ENCODE measurements around the gene CATSPERD. TPM values are rescaled to one million over a fixed set of nuclear protein-coding genes. Genes with fewer than 3 reads are reported as not detected.

Gene CATSPERD
- total RNA-seq, 1 donor from 2014 or later: not detected

- no peak overlapping the region for H3K4me3 Mint-ChIP-seq (ENCODE audit: unreplicated experiment)
- Histone ChIP-seq H3K4me3 (ENCODE audit: insufficient read depth, low read depth, low read length) (no peak overlapping the region), H3K4me1 (ENCODE audit: insufficient read depth, low read length) (peaks cover 5% of the 10 kb centered on the region), H3K27ac (ENCODE audit: low read depth, low read length) (no peak overlapping the region), H3K9ac (ENCODE audit: low read length) (no peak overlapping the region), H3K79me2 (ENCODE audit: insufficient read depth, low read length) (no peaks in the 10 kb centered on the region), H3K9me3 (ENCODE audit: insufficient read depth, low read depth, low read length) (no peaks in the 10 kb centered on the region), H2AFZ (ENCODE audit: low read depth, low read length) (no peak overlapping the region), H3K36me3 (ENCODE audit: insufficient read depth, low read length) (no peaks in the 10 kb centered on the region), H3K27me3 (ENCODE audit: insufficient read depth, low read length) (peaks cover 16% of the 10 kb centered on the region), H4K20me1 (ENCODE audit: insufficient read depth, low read length) (no peaks in the 10 kb centered on the region), H3K4me2 (ENCODE audit: low read length) (no peak overlapping the region)
- no peaks in the 10 kb centered on the region for H3K9me3 Mint-ChIP-seq (ENCODE audit: unreplicated experiment)
- DNase-seq (ENCODE audit: low read depth) (no peak), FAIRE-seq (no peak)
- H3K27me3 Mint-ChIP-seq (ENCODE audit: low read depth, unreplicated experiment): peaks cover 27% of the 10 kb centered on the region
- TF ChIP-seq CTCF (IDR thresholded peaks at IDR 0.05; ENCODE audit: insufficient read depth, low read depth, low read length) (no peak), EZH2 (IDR thresholded peaks at IDR 0.05; ENCODE audit: insufficient read depth, low read length) (no peak)
- no peaks in the 10 kb centered on the region for H3K36me3 Mint-ChIP-seq (ENCODE audit: low read depth, unreplicated experiment)
- no peak overlapping the region for H3K27ac Mint-ChIP-seq (ENCODE audit: unreplicated experiment)
- H3K4me1 Mint-ChIP-seq (ENCODE audit: low read depth, unreplicated experiment): no peaks in the 10 kb centered on the region
Measured at GRCh38 chr19:5808120-5808816, 87.8 kb downstream of the CATSPERD start.

- FAIRE-seq: no peak
- no peak overlapping the region for H3K9ac ChIP-seq (ENCODE audit: low read length)
- no peak overlapping the region for H3K27ac ChIP-seq (ENCODE audit: low read depth, low read length)
- no peak overlapping the region for H3K4me3 ChIP-seq (ENCODE audit: insufficient read depth, low read depth, low read length)
- no peak for TF ChIP-seq EZH2 (IDR thresholded peaks at IDR 0.05; ENCODE audit: insufficient read depth, low read length)
- TF ChIP-seq CTCF (IDR thresholded peaks at IDR 0.05; ENCODE audit: insufficient read depth, low read depth, low read length): no peak
- H3K9me3 Mint-ChIP-seq (ENCODE audit: unreplicated experiment): no peaks in the 10 kb centered on the region
- H4K20me1 ChIP-seq (ENCODE audit: insufficient read depth, low read length): no peaks in the 10 kb centered on the region
- no peak overlapping the region for H2AFZ ChIP-seq (ENCODE audit: low read depth, low read length)
- H3K9me3 ChIP-seq (ENCODE audit: insufficient read depth, low read depth, low read length): no peaks in the 10 kb centered on the region
- H3K4me1 Mint-ChIP-seq (ENCODE audit: low read depth, unreplicated experiment): no peaks in the 10 kb centered on the region
- H3K79me2 ChIP-seq (ENCODE audit: insufficient read depth, low read length): no peaks in the 10 kb centered on the region
- peaks cover 16% of the 10 kb centered on the region for H3K27me3 ChIP-seq (ENCODE audit: insufficient read depth, low read length)
- peaks cover 27% of the 10 kb centered on the region for H3K27me3 Mint-ChIP-seq (ENCODE audit: low read depth, unreplicated experiment)
- no peak overlapping the region for H3K4me3 Mint-ChIP-seq (ENCODE audit: unreplicated experiment)
- no peaks in the 10 kb centered on the region for H3K4me1 ChIP-seq (ENCODE audit: insufficient read depth, low read length)
- H3K36me3 Mint-ChIP-seq (ENCODE audit: low read depth, unreplicated experiment): no peaks in the 10 kb centered on the region
- no peak overlapping the region for H3K4me2 ChIP-seq (ENCODE audit: low read length)
- H3K36me3 ChIP-seq (ENCODE audit: insufficient read depth, low read length): no peaks in the 10 kb centered on the region
- H3K27ac Mint-ChIP-seq (ENCODE audit: unreplicated experiment): no peak overlapping the region
- DNase-seq (ENCODE audit: low read depth): no peak
Measured at GRCh38 chr19:5809053-5809452, 88.6 kb downstream of the CATSPERD start.

GRCh38 chr19:5809469-5809868 lies 89.0 kb downstream of the CATSPERD start:
- no peak overlapping the region for H3K9ac ChIP-seq (ENCODE audit: low read length)
- H3K4me1 Mint-ChIP-seq (ENCODE audit: low read depth, unreplicated experiment): no peaks in the 10 kb centered on the region
- no peak overlapping the region for H3K27ac ChIP-seq (ENCODE audit: low read depth, low read length)
- FAIRE-seq (no peak), DNase-seq (ENCODE audit: low read depth) (no peak)
- peak overlapping the region; percentile 50 for H3K4me3 Mint-ChIP-seq (ENCODE audit: unreplicated experiment)
- H3K36me3 ChIP-seq (ENCODE audit: insufficient read depth, low read length): no peaks in the 10 kb centered on the region
- H3K27me3 Mint-ChIP-seq (ENCODE audit: low read depth, unreplicated experiment): peaks cover 23% of the 10 kb centered on the region
- H4K20me1 ChIP-seq (ENCODE audit: insufficient read depth, low read length): no peaks in the 10 kb centered on the region
- peaks cover 13% of the 10 kb centered on the region for H3K27me3 ChIP-seq (ENCODE audit: insufficient read depth, low read length)
- no peak overlapping the region for H3K4me3 ChIP-seq (ENCODE audit: insufficient read depth, low read depth, low read length)
- H3K27ac Mint-ChIP-seq (ENCODE audit: unreplicated experiment): no peak overlapping the region
- H3K9me3 ChIP-seq (ENCODE audit: insufficient read depth, low read depth, low read length): no peaks in the 10 kb centered on the region
- no peak overlapping the region for H2AFZ ChIP-seq (ENCODE audit: low read depth, low read length)
- no peaks in the 10 kb centered on the region for H3K4me1 ChIP-seq (ENCODE audit: insufficient read depth, low read length)
- TF ChIP-seq EZH2 (IDR thresholded peaks at IDR 0.05; ENCODE audit: insufficient read depth, low read length) (no peak), CTCF (IDR thresholded peaks at IDR 0.05; ENCODE audit: insufficient read depth, low read depth, low read length) (no peak)
- H3K9me3 Mint-ChIP-seq (ENCODE audit: unreplicated experiment): no peaks in the 10 kb centered on the region
- no peak overlapping the region for H3K4me2 ChIP-seq (ENCODE audit: low read length)
- H3K36me3 Mint-ChIP-seq (ENCODE audit: low read depth, unreplicated experiment): no peaks in the 10 kb centered on the region
- no peaks in the 10 kb centered on the region for H3K79me2 ChIP-seq (ENCODE audit: insufficient read depth, low read length)
